SK-N-SH (cell line): ENCODE measurements around the gene TADA2A. TPM values are rescaled to one million over a fixed set of nuclear protein-coding genes. Genes with fewer than 3 reads are reported as not detected.

Source experiments
- CTCF ChIA-PET: fragments of 300-600, 350-600 bp; formaldehyde crosslinking; extraction: SDS; loops from one replicate; lab custom pipeline; 2021; lab: Yijun Ruan, JAX
- POLR2A ChIA-PET: fragments of 350-600 bp; sonication (Branson Sonifier 250); formaldehyde crosslinking; extraction: SDS; loops from one replicate; lab custom pipeline; 2020; ENCODE audit warnings: antibody characterized with exemption, inconsistent platforms; lab: Yijun Ruan, JAX
- DNase-seq: peaks from one replicate; pipeline ENCODE4 v3.0.0; 2012
- H2AFZ ChIP-seq: fragments of 200-600 bp; sonication (generic); 2 replicates; pipeline ENCODE4 v1.8.1; 2016; ENCODE audit warnings: antibody characterized with exemption, mild to moderate bottlenecking, low read depth
- H3F3A ChIP-seq: fragments of 200-600 bp; sonication (generic); replicated peaks from 2 replicates; pipeline ENCODE3; 2016; ENCODE audit warnings: antibody characterized with exemption, mild to moderate bottlenecking; ENCODE audit not compliant: insufficient read depth
- H3K27ac ChIP-seq, 2 experiments: fragments of 200-500 bp in 1 of 2; fragments of 200-600 bp in 1 of 2; sonication (Bioruptor generic) in 1 of 2; sonication (generic), shearing (Covaris generic) in 1 of 2; 2 replicates each; pipeline versions ENCODE4 v1.5.1 to v1.6.1; 2014 to 2016; ENCODE audit warnings: low read depth in 2 of 2, inconsistent platforms in 1 of 2, low read length in 1 of 2, mild to moderate bottlenecking in 1 of 2, mixed read lengths in 1 of 2
- H3K27me3 ChIP-seq: fragments of 200-600 bp; sonication (generic), shearing (Covaris generic); 2 replicates; pipeline ENCODE4 v1.6.1; 2016; ENCODE audit warnings: mixed run types; ENCODE audit not compliant: insufficient read depth
- H3K36me3 ChIP-seq, 2 experiments: fragments of 200-500 bp in 1 of 2; fragments of 200-600 bp in 1 of 2; sonication (Bioruptor generic) in 1 of 2; sonication (generic) in 1 of 2; replicated peaks in 1 of 2; 2 replicates each; pipeline versions ENCODE3 to v1.5.1; 2014 to 2016; ENCODE audit warnings: low read length in 1 of 2, mild to moderate bottlenecking in 1 of 2; ENCODE audit not compliant: insufficient read depth in 2 of 2, control insufficient read depth in 1 of 2
- H3K4me1 ChIP-seq, 2 experiments: fragments of 200-500 bp in 1 of 2; fragments of 200-600 bp in 1 of 2; sonication (Bioruptor generic) in 1 of 2; sonication (generic), shearing (Covaris generic) in 1 of 2; 2 replicates each; pipeline versions ENCODE4 v1.5.1 to v1.6.1; 2014 to 2016; ENCODE audit warnings: low read depth in 1 of 2, low read length in 1 of 2, mixed run types in 1 of 2; ENCODE audit not compliant: insufficient read depth in 2 of 2, control insufficient read depth in 1 of 2
- H3K4me2 ChIP-seq: fragments of 200-600 bp; sonication (generic), shearing (Covaris generic); 2 replicates; pipeline ENCODE4 v1.6.1; 2017; ENCODE audit warnings: mixed run types
- H3K4me3 ChIP-seq, 2 experiments: fragments of 200-500 bp in 1 of 2; fragments of 200-600 bp in 1 of 2; sonication (Bioruptor generic) in 1 of 2; sonication (generic), shearing (Covaris generic) in 1 of 2; 2 replicates each; pipeline versions ENCODE4 v1.5.1 to v1.8.1; 2014 to 2016; ENCODE audit warnings: low read depth in 2 of 2, inconsistent platforms in 1 of 2, low read length in 1 of 2, mild to moderate bottlenecking in 1 of 2, mixed read lengths in 1 of 2, moderate library complexity in 1 of 2
- H3K79me2 ChIP-seq: fragments of 200-600 bp; sonication (generic); 2 replicates; pipeline ENCODE4 v1.8.1; 2017; ENCODE audit warnings: mild to moderate bottlenecking; ENCODE audit not compliant: insufficient read depth
- H3K9ac ChIP-seq: fragments of 200-600 bp; sonication (generic); 2 replicates; pipeline ENCODE4 v1.6.1; 2017; ENCODE audit warnings: mixed run types
- H3K9me2 ChIP-seq: fragments of 200-600 bp; sonication (generic); 2 replicates; pipeline ENCODE4 v1.6.1; 2017; ENCODE audit warnings: mixed run types
- H3K9me3 ChIP-seq: fragments of 200-600 bp; sonication (generic); 2 replicates; pipeline ENCODE4 v1.6.1; 2017; ENCODE audit warnings: mixed run types, mild to moderate bottlenecking, moderate library complexity
- H4K20me1 ChIP-seq: fragments of 200-600 bp; sonication (generic); 2 replicates; pipeline ENCODE4 v1.6.1; 2017; ENCODE audit warnings: mild to moderate bottlenecking, mixed run types; ENCODE audit not compliant: insufficient read depth
- ELF1 ChIP-seq: IDR thresholded peaks from 2 replicates; pipeline ENCODE4 v1.4.0; 2012
- EP300 ChIP-seq, 2 experiments: IDR thresholded peaks; 2 replicates each; pipeline versions ENCODE4 v1.4.0 to v1.6.1; 2012; ENCODE audit warnings: borderline replicate concordance in 1 of 2, low read depth in 1 of 2, low read length in 1 of 2
- EZH2phosphoT487 ChIP-seq: fragments of 200-600 bp; sonication (generic); IDR thresholded peaks from 2 replicates; pipeline ENCODE4 v1.6.1; 2017; ENCODE audit warnings: low read depth, mixed run types, mild to moderate bottlenecking, antibody characterized with exemption, moderate library complexity, borderline replicate concordance
- FOSL2 ChIP-seq: IDR thresholded peaks from 2 replicates; pipeline ENCODE4 v1.4.0; 2012; ENCODE audit warnings: low read depth, mild to moderate bottlenecking, moderate library complexity, borderline replicate concordance
- GABPA ChIP-seq: IDR thresholded peaks from 2 replicates; pipeline ENCODE4 v1.4.0; 2012; ENCODE audit warnings: low read depth, mild to moderate bottlenecking
- IRF3 ChIP-seq: fragments of 150-350 bp; IDR thresholded peaks from 2 replicates; pipeline ENCODE4 v1.6.1; 2016; ENCODE audit warnings: mild to moderate bottlenecking, low read depth, low read length
- JUND ChIP-seq: IDR thresholded peaks from 2 replicates; pipeline ENCODE4 v1.4.0; 2012
- MAX ChIP-seq: IDR thresholded peaks from 2 replicates; pipeline ENCODE4 v1.4.0; 2012; ENCODE audit warnings: low read depth
- MXI1 ChIP-seq: IDR thresholded peaks from 2 replicates; pipeline ENCODE4 v1.6.1; 2012; ENCODE audit warnings: mild to moderate bottlenecking, low read depth, low read length, improper control_type of control experiment
- PBX3 ChIP-seq: IDR thresholded peaks from 2 replicates; pipeline ENCODE4; 2012
- RAD21 ChIP-seq: IDR thresholded peaks from 2 replicates; pipeline ENCODE4 v1.6.1; 2012; ENCODE audit warnings: mild to moderate bottlenecking, low read length
- RCOR1 ChIP-seq: fragments of 150-350 bp; IDR thresholded peaks from 2 replicates; pipeline ENCODE4 v1.6.1; 2017; ENCODE audit warnings: antibody characterized with exemption, low read length
- REST ChIP-seq: IDR thresholded peaks from 2 replicates; pipeline ENCODE4 v1.6.1; 2012; ENCODE audit warnings: mild to moderate bottlenecking, low read depth, low read length, moderate library complexity
- RFX5 ChIP-seq: IDR thresholded peaks from 2 replicates; pipeline ENCODE4 v1.6.1; 2012; ENCODE audit warnings: mild to moderate bottlenecking, improper control_type of control experiment, low read length
- SIN3A ChIP-seq: IDR thresholded peaks from 2 replicates; pipeline ENCODE4 v1.6.1; 2012; ENCODE audit warnings: low read depth, mild to moderate bottlenecking, low read length, moderate library complexity, borderline replicate concordance
- TAF1 ChIP-seq: IDR thresholded peaks from 2 replicates; pipeline ENCODE4 v1.6.1; 2012; ENCODE audit warnings: low read depth, mild to moderate bottlenecking, low read length, moderate library complexity, borderline replicate concordance
- TCF12 ChIP-seq: IDR thresholded peaks from 2 replicates; pipeline ENCODE4 v1.4.0; 2012
- USF1 ChIP-seq: IDR thresholded peaks from 2 replicates; pipeline ENCODE4 v1.4.0; 2012; ENCODE audit warnings: low read depth, borderline replicate concordance
- ZBTB33 ChIP-seq: IDR thresholded peaks from 2 replicates; pipeline ENCODE4 v1.4.0; 2012; ENCODE audit warnings: low read depth, borderline replicate concordance
- WGBS: methylation state at CpG from one replicate; pipeline ENCODE4 v1.1.6; 2017; ENCODE audit warnings: low lambda C conversion rate; 5-methylcytosine and 5-hydroxymethylcytosine counted together
- polyA plus RNA-seq, 3 experiments: library from polyadenylated mRNA; depleted of rRNA; stranded (reverse); fragments of >200 nt; gene quantifications; 2 replicates each; pipeline ENCODE4 v1.2.3, GENCODE V29; 2012

The TADA2A gene
- polyA plus RNA-seq, 1 of the 3 experiments (the other 2 are of a cell fraction): 9.7 TPM

GRCh38 chr17:37478187-37478586 is 71.5 kb downstream of the TADA2A start:
- POLR2A ChIA-PET: no interaction called here
- no peak for DNase-seq
- no peaks in the 10 kb centered on the region for H3K9me2 ChIP-seq
- H3K9me3 ChIP-seq: no peaks in the 10 kb centered on the region
- H2AFZ ChIP-seq: no peak overlapping the region
- H3K4me1 ChIP-seq: peaks cover 5 to 9% of the 10 kb centered on the region in 2 experiments; a peak in 2 of 4 replicates
- peaks cover 9% of the 10 kb centered on the region for H3F3A ChIP-seq
- no peak overlapping the region for H3K9ac ChIP-seq
- H3K4me3 ChIP-seq: no peak overlapping the region
- CTCF ChIA-PET: no interaction called here
- no peak overlapping the region for H3K27ac ChIP-seq
- WGBS: 93% methylated on average over 2 of the region's 2 CpGs
- no peaks in the 10 kb centered on the region for H3K27me3 ChIP-seq
- no peaks in the 10 kb centered on the region for H4K20me1 ChIP-seq
- peaks cover 44 to 63% of the 10 kb centered on the region in 2 experiments for H3K36me3 ChIP-seq
- H3K79me2 ChIP-seq: no peaks in the 10 kb centered on the region
- H3K4me2 ChIP-seq: no peak overlapping the region
- TF ChIP-seq USF1: no peak
- no peak for TF ChIP-seq GABPA
- TF ChIP-seq JUND: no peak
- TF ChIP-seq TAF1: no peak
- no peak for TF ChIP-seq PBX3
- no peak for TF ChIP-seq FOSL2
- TF ChIP-seq MXI1: no peak
- no peak for TF ChIP-seq ZBTB33
- no peak for TF ChIP-seq IRF3
- TF ChIP-seq ELF1: no peak
- TF ChIP-seq MAX: no peak
- TF ChIP-seq SIN3A: no peak
- TF ChIP-seq TCF12: no peak
- TF ChIP-seq EZH2phosphoT487: no peak
- TF ChIP-seq REST: no peak
- TF ChIP-seq EP300 (IDR thresholded peaks at IDR 0.05; ENCODE audit: borderline replicate concordance in 1 of 2, low read depth in 1 of 2, low read length in 1 of 2): no peak
- no peak for TF ChIP-seq RFX5
- TF ChIP-seq RCOR1: no peak
- no peak for TF ChIP-seq RAD21
